GM18519 (cell line): ENCODE results near the gene ZNF616.

ENCODE experiments used
- ATAC-seq: cut with Tn5 transposase; IDR thresholded peaks from one replicate; pipeline ENCODE4 v1.9.1; 2021; ENCODE audit warnings: mild to moderate bottlenecking, moderate library complexity; ENCODE audit not compliant: unreplicated experiment, low FRiP score

Gene ZNF616

GRCh38 chr19:52139252-52140031 lies at the start of gene ZNF616:
Gene ZNF616, minus strand, starts transcription at chr19:52139938. Its CDS starts 9,426 bp downstream, at chr19:52130512.
- ATAC-seq: no peak

- no peak for ATAC-seq
Observed at GRCh38 chr19:52188822-52189734, 49.3 kb upstream of the ZNF616 start.

- no peak for ATAC-seq
Observed at GRCh38 chr19:52187407-52187806, 47.7 kb upstream of the ZNF616 start.

GRCh38 chr19:52176574-52176973 lies 36.8 kb upstream of the ZNF616 start:
- ATAC-seq: no peak

- ATAC-seq: no peak
Observed at GRCh38 chr19:52172347-52172746, 32.6 kb upstream of the ZNF616 start.

GRCh38 chr19:52171321-52172169 lies 31.8 kb upstream of the ZNF616 start, which contains the start of gene ZNF836:
Gene ZNF836, minus strand, starts transcription at chr19:52171621. Its CDS starts 3,549 bp downstream, at chr19:52168072.
- ATAC-seq: no peak

- no peak for ATAC-seq
Observed at GRCh38 chr19:52170863-52171320, 31.2 kb upstream of the ZNF616 start.

GRCh38 chr19:52170304-52170703 lies 30.6 kb upstream of the ZNF616 start:
- no peak for ATAC-seq

- ATAC-seq: no peak
Observed at GRCh38 chr19:52155596-52156359, 16.0 kb upstream of the ZNF616 start.

GRCh38 chr19:52148256-52148655 lies 8.5 kb upstream of the ZNF616 start:
- ATAC-seq: no peak

GRCh38 chr19:52142001-52142595 lies 2.4 kb upstream of the ZNF616 start:
- ATAC-seq: no peak

GRCh38 chr19:52141203-52141602 lies 1.5 kb upstream of the ZNF616 start:
- no peak for ATAC-seq

GRCh38 chr19:52140032-52140710 lies 433 bp upstream of the ZNF616 start:
- ATAC-seq: peak; percentile 74

- no peak for ATAC-seq
Observed at GRCh38 chr19:52138983-52139251, 821 bp downstream of the ZNF616 start.

- ATAC-seq: no peak
Observed at GRCh38 chr19:52138278-52138982, 1.3 kb downstream of the ZNF616 start.

- ATAC-seq: no peak
Observed at GRCh38 chr19:52120286-52120685, 19.5 kb downstream of the ZNF616 start.

GRCh38 chr19:52115526-52116053 lies 24.1 kb downstream of the ZNF616 start:
- ATAC-seq: no peak

GRCh38 chr19:52114691-52115090 lies 25.0 kb downstream of the ZNF616 start:
- no peak for ATAC-seq
